ENCODE measurements around the gene BAIAP2L1.

GRCh38 chr7:98289333-98289875, 111.5 kb downstream of the BAIAP2L1 start:
- TF ChIP-seq EZH2phosphoT487 (IDR thresholded peaks at IDR 0.05; ENCODE audit: insufficient read depth, low read depth), result no peak
- TF ChIP-seq EZH2 (IDR thresholded peaks at IDR 0.05; ENCODE audit: insufficient read depth, poor library complexity, severe bottlenecking), result no peak

Measured in GM23248 (cell line).